NCI-H1092 (cell line): ENCODE results near the gene FOXR1.
"Not testable (repeated sequence)": the region's sequence is repeated elsewhere in the genome, so short reads cannot be mapped to it uniquely, and the experiment has no call there.

Experiments used
- DNase-seq: peaks from one replicate; lab custom pipeline; 2025; lab: John Stamatoyannopoulos, UW

Gene FOXR1

GRCh38 chr11:118948000-118948399, 23.6 kb upstream of the FOXR1 start:
- no peak for DNase-seq

- DNase-seq = peak; percentile 70
Observed at GRCh38 chr11:118953265-118953664, 18.3 kb upstream of the FOXR1 start.

GRCh38 chr11:118953976-118954375, 17.6 kb upstream of the FOXR1 start:
- not testable (repeated sequence) for DNase-seq

- peak; percentile 73 for DNase-seq
Observed at GRCh38 chr11:118956094-118956846, 15.3 kb upstream of the FOXR1 start, which contains the start of gene UPK2. Gene UPK2 (plus strand): TSS chr11:118956298. CDS start chr11:118956351, 53 bp downstream.

GRCh38 chr11:118956847-118957469, 14.6 kb upstream of the FOXR1 start:
- no peak for DNase-seq

- no peak for DNase-seq
Observed at GRCh38 chr11:118957549-118957948, 14.0 kb upstream of the FOXR1 start.

GRCh38 chr11:118957968-118958367, 13.6 kb upstream of the FOXR1 start:
- DNase-seq = no peak

GRCh38 chr11:118958577-118958976, 13.0 kb upstream of the FOXR1 start:
- no peak for DNase-seq

GRCh38 chr11:118961189-118961588, 10.4 kb upstream of the FOXR1 start:
- DNase-seq = no peak

- DNase-seq = no peak
Observed at GRCh38 chr11:118961591-118961990, 10.0 kb upstream of the FOXR1 start.

- DNase-seq = not testable (repeated sequence)
Observed at GRCh38 chr11:118969508-118969907, 2.1 kb upstream of the FOXR1 start.

GRCh38 chr11:118973985-118974384, 2.4 kb downstream of the FOXR1 start:
- DNase-seq = no peak

- DNase-seq = no peak
Observed at GRCh38 chr11:118975771-118976709, 4.5 kb downstream of the FOXR1 start.

- no peak for DNase-seq
Observed at GRCh38 chr11:118979434-118979833, 7.9 kb downstream of the FOXR1 start.

- no peak for DNase-seq
Observed at GRCh38 chr11:118980191-118980881, 8.8 kb downstream of the FOXR1 start.

GRCh38 chr11:118984337-118984736, 12.8 kb downstream of the FOXR1 start:
- not testable (repeated sequence) for DNase-seq

GRCh38 chr11:118984825-118985224, 13.3 kb downstream of the FOXR1 start:
- no peak for DNase-seq

GRCh38 chr11:118988280-118988679, 16.7 kb downstream of the FOXR1 start:
- DNase-seq = no peak

GRCh38 chr11:118991486-118992038, 20.0 kb downstream of the FOXR1 start:
- not testable (repeated sequence) for DNase-seq

- no peak for DNase-seq
Observed at GRCh38 chr11:118996926-118997626, 25.5 kb downstream of the FOXR1 start.
